Smooth muscle cell of the brain vasculature (primary cell): ENCODE data around the gene PRXL2B.
"Not testable (repeated sequence)": the region's sequence is repeated elsewhere in the genome, so short reads cannot be mapped to it uniquely, and the experiment has no call there.

Source experiments
- DNase-seq: peaks from one replicate; pipeline ENCODE4 v3.0.0-alpha.2; 2012; ENCODE audit warnings: low read depth, low spot score

PRXL2B gene

GRCh38 chr1:2564006-2564814 is 22.4 kb upstream of the PRXL2B start:
- DNase-seq, result no peak

GRCh38 chr1:2564815-2565374 is 21.7 kb upstream of the PRXL2B start:
- no peak for DNase-seq

DNA sequence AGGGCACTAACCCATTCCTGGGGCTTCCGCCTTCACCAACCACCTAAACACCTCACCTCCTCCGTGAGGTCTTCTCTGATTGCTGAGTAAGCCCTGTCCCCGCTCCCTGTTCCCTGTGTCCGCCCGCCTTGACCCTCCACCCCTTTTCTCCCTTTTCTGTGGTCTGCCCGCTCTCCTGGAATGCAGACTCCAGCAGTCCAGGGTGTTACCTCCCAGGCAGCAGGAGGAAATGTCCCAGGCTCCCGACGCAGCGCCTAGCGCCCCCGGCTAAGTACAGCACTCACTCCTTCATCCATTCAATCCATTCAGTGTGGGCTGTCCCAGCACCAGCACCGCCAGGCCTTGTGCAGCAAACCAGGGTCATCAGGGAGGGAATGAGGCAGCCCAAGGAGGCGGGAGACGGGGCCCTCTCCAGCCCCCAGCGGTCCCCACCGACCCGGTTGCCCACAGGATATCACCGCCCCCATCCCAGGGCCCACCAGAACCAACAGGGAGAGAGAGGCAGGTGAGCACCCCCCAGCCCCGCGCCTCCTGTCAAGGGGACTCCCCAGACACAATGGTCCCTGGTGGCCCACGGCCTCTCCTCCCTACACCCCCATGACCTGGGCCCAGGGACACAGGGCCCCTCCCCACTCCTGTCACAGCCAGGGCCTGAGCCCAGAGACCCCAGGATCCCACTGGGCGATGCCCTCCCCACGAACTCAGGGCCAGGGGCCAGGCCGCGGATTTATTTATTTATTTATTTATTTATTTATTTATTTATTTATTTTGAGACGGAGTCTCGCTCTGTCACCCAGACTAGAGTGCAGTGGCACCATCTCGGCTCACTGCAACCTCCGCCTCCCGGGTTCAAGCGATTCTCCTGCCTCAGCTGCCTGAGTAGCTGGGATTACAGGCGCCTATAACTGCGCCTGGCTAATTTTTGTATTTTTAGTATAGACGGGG is 20.2 kb upstream of the PRXL2B start:
- no peak for DNase-seq

- DNase-seq, result no peak
Measured at GRCh38 chr1:2567083-2567679, 19.4 kb upstream of the PRXL2B start.

DNA sequence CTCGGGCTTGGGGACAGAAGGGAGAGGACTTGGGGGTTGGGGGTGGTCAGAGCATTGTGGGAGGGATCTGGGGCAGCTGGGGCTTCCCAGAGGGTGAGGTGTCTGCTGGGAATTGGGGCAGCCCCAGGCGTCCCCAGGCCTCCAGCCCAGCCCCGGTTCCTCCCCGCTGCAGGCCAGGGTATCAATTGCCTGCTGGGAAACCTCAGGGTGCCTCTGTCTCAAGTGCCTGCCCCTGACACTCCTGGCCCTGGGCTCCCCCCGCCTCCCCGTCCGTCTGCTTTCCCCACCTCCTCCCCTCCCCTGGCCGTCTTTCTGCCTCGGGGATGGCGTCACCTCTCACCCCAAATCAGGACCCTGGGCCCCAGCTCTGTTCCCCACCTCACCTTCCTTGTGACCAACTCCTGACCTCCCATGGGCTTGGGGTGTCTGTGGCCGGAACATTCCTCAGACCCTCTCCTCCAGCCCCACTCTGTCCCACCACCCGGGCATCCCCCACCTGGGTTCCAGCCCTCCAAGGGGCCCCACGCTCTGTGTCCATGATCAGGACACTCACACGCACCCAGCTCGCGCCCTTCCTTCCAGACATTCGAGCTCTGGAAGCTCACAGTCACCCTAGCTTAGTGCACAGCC is 18.3 kb upstream of the PRXL2B start:
- not testable (repeated sequence) for DNase-seq

DNA sequence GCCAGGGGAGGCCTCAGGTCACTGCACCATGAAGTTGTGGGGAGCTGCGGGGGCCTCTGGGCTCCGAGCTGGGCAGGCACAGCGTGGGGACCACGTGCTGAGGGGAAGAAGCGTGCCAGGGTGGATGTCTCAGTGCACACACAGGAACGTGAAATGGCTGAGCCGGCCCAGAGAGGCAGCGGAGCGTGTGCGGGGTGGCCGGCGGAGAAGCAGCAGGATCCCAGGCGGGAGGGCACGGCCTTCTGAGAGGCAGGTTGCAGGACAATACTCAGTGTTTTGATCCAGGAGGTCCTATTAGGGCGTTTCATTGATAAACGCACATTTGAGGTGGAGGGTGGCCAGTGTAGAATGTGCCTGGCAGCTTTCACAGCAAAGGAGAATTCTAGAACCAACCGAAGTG is 17.5 kb upstream of the PRXL2B start:
- DNase-seq, result no peak

- DNase-seq, result not testable (repeated sequence)
Measured at GRCh38 chr1:2569703-2570102, 16.9 kb upstream of the PRXL2B start.

- DNase-seq, result no peak
Measured at GRCh38 chr1:2570332-2570731, 16.2 kb upstream of the PRXL2B start.

DNA sequence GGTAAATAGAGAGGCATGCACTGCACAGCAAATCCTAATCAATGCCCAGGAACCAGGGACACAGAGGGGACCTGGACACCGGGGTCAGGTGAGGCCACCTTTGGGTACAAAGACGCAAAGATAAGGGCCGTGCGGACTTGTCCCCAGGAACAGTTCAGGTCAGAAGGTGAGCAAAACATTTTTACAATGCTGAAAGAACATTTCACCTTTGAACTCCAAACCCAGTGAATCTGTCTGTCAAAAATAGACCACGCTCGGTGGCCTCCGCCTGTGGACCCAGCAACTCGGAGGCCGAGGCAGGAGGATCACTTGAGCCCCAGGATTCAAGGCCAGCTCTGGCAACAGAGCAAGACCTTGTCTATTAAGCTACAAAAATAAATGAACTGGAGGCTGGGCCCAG is 15.2 kb upstream of the PRXL2B start:
- no peak for DNase-seq

- no peak for DNase-seq
Measured at GRCh38 chr1:2573250-2573920, 13.2 kb upstream of the PRXL2B start.

- no peak for DNase-seq
Measured at GRCh38 chr1:2574350-2574749, 12.2 kb upstream of the PRXL2B start.

- DNase-seq, result no peak
Measured at GRCh38 chr1:2575801-2576663, 10.5 kb upstream of the PRXL2B start.

DNA sequence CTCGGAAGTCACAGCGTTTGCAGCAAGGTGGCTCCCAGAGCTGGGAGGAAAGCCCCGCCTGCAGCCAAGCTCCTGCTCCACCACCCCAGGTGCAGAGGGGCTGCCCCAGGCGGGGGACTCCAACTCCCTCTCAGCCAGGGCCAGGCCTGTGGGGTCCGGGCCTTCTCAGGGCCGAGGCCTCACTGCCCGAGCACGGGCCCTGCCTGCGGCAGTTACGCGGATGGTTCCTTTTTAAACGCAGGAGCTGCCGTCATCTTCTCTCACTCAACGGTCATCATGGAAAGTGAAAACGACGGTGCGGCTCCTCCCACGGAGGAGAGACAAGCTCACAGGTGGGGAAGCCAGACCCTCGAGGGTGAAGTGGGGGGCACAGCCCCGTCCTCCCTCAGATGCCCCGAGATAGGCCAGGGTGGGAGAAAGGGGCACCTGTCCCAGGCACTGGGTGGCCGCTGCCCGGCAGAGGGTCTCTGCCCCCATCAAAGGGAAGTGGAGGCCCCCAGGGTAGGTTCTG is 9.0 kb upstream of the PRXL2B start:
- DNase-seq, result not testable (repeated sequence)

DNA sequence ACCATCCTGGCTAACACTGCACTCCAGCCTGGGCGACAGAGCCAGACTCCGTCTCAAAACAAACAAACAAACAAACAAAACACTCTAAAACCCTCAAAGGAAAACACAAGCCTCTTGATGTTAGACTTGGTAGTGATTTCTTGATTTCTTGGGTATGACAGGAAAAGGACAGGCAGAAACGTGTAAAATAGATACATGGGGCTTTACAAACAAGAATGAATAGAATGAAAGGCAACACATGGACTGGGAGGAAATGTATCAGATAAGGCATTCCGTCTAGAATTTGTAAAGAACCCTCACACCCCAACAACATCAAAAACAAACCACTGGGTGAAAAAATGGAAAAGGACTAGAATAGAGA is 7.8 kb upstream of the PRXL2B start:
- DNase-seq, result no peak

GRCh38 chr1:2580691-2581090 is 5.9 kb upstream of the PRXL2B start:
- DNase-seq, result no peak

DNA sequence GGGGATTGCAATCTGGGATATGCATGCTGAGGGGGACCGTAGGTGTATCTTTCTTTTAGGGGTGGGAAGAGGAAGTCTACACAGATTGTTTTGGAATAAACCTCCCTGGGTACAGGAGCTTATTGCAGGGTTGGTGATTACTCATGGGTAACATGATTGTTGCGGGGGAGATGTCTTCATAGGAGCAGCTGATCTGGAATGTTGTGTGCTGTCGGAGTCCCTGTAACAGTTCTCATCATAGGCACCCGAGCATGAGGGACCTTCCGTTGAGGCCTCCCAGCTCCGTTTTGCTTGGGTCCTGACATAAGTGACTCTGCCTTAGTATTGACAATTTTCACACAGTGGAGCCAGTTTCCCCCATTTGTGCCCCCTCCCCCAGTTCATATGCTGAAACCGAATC is 4.2 kb upstream of the PRXL2B start:
- DNase-seq, result no peak

GRCh38 chr1:2583331-2583791 is 3.2 kb upstream of the PRXL2B start:
- no peak for DNase-seq

GRCh38 chr1:2583871-2584351 is 2.7 kb upstream of the PRXL2B start:
- no peak for DNase-seq

GRCh38 chr1:2584686-2585317 is 1.8 kb upstream of the PRXL2B start:
- no peak for DNase-seq
